GM19438 (cell line): ENCODE results near the gene CCNDBP1.
"Not testable (repeated sequence)": the region's sequence is repeated elsewhere in the genome, so short reads cannot be mapped to it uniquely, and the experiment has no call there.

ENCODE experiments used
- ATAC-seq: cut with Tn5 transposase; IDR thresholded peaks from one replicate; pipeline ENCODE4 v1.9.1; 2021; ENCODE audit warnings: low read depth; ENCODE audit not compliant: unreplicated experiment

Gene CCNDBP1

DNA sequence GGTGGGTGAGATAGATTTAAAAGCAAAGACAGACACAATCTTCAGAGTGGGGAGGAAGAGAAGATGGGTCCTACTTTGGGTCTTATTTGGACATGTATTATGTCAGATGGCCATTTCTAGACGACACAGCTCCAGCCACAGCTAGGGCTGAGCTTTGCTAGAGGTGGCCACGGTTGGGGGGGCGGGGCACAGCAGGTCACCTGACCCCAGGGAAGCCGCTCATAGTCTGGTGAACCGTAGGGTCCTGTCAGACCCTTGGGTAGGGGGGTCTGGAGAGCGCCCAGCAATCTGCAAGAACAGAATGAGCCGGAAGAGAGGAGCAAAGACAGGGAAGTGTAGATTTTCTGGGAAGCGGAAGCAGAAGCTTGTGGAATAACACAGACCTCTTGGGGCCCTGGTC is 29.0 kb downstream of the CCNDBP1 start:
- ATAC-seq, result no peak

DNA sequence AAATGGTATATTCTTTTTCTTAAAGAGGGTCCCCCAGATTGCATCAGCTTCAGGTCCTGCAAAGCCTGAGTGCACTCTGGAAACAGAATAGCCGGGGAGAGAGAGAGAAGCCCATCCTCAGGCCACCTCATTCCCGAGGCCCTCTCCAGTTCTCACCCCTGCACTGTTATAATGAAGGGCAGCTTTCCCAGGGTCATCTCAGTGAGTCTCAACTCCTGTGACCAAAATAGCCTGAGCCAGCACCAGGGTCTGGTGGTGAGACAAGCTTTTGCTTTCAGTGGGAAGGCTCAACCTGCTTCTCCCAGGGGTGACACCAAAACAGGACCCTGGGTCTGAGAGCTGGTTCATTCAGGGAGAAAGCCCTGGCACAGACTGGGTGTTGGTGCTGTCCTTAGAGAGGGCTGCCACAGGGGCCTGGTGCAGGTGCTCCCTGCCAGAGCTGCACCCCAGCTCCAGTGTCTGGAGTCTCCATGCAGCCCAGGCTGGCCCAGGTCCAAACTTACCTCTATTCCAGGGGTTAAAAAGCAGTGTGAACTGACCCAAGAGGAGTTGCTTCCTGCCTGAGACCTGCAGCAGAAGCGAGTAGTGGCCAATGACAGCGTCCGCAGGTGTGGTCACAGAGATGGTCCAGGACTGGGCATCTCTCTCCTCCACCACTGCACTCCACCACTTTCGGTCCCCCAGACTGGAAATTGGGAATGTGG is 29.5 kb downstream of the CCNDBP1 start:
- no peak for ATAC-seq

DNA sequence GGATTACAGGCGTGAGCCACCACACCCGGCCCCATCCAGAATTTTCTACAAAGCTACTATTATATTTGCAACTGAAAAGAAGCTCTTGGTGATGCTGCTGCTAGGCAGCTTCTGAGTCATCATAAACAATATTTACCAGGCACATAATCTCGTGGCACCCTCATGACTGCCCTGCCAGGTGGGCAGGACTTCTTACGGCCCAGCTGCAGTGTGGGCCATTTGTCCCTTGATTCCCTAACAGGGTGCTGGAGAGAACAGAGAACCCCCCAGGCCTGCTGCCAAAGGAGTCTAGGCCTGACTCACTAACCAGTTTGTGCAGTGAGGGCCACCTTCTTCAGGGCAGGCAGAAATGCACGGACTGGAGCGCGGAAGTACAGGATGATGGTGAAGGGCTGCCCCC is 30.8 kb downstream of the CCNDBP1 start:
- no peak for ATAC-seq

DNA sequence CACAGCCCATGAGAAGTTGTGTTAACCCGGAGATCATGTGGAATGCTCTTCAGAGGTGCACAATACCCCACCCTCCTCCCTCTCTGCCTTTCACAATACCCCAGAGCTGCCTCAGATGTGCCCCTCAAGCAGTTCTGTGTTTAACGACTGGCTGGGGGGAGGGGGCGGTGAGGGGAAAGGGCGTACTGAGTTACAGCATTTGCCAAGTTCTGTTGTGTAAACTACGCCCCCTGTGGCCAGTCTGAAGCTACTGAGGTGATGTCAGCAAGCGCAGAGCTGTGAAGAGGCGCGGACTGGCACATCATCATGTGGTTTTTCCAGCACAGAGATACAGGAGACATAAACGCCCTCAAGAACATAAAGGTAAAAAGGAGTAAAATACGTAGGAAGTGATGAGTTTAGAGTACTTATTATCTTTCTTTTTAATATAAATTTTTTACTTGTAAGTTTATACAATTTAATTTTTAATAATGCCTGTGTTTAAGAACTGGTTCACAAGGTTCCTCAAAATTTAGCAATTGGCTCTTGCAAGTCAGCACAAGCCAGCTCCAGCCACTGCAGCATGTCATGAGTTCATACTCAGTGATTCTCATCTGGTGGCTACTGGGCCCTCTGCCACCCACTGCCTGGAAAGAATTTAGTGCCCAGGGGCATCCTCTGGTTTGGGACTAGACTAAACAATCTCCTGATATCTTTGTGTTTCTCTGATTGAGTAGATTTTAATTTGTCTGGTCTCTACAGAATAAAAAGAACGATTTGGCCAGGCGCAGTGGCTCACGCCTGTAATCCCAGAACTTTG is 33.9 kb downstream of the CCNDBP1 start:
- ATAC-seq, result no peak

DNA sequence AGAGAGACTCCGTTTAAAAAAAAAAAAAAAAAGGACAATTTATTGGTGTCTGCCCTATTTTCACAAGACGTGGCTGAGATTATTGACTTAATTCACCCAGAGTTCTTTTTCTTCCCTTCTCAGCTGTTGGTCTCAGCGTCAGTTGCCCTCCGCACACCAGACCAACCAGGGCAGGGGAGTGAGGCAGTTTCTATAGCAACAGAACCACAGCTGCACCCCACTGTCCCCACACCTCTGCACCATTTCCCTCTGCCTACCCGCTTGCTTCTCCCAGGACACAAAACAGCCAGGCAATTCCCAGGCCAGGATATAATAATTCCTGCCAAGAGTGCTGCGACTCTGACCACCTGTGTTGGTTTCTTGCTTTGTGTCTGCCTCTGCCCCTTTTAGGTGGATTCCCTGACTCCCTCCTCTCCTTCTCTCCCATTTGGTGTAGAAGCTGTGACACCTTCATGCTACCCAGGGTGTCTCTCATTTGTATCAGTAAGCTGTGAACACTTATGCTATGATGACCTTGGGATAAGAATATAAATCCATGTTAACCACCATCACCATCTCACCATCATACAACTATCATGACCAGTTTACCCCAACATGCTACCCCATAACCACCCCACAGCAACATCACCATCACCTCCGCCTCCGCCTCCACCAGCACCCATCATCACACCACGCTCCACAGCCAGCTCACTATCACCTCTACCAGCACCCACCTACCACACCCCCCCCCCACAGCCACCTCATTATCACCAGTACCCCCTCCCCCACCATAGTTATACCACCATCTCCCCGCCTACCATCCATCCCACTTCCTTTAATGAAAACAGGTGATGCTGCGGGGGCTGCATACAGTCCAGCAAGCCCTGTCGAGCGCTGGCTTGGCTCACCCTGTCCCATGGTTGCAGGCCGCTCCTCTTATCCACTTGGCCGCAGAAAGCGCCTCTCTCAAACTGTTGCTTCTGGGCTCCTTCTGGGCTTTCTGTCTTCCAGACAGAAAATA is 35.0 kb downstream of the CCNDBP1 start:
- ATAC-seq, result no peak

DNA sequence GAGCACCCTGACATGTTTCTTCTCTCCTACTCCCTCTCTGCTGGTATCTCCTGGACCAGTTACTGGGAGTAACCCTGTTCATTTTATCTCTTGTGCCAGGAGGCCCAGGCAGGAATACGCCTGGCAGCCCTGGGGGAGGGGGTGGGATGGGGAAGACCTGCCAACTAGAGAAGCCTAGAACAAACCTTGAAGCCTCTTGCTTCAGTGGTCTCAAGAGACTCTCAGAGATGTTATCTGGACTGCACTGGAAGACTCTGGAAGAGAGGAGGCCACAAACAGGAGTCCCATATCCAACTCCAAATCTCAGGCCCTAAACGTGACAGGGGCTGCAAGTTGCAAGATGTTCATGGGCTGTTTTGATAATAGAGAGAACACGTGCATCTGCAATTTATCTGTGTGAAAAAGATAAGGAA is 35.8 kb downstream of the CCNDBP1 start, which contains the start of gene EPB42:
TSS of gene EPB42 (minus strand) at position 28 of the 413 bp plus-strand sequence. CDS start 193 bp downstream, outside the sequence.
- ATAC-seq, result no peak

DNA sequence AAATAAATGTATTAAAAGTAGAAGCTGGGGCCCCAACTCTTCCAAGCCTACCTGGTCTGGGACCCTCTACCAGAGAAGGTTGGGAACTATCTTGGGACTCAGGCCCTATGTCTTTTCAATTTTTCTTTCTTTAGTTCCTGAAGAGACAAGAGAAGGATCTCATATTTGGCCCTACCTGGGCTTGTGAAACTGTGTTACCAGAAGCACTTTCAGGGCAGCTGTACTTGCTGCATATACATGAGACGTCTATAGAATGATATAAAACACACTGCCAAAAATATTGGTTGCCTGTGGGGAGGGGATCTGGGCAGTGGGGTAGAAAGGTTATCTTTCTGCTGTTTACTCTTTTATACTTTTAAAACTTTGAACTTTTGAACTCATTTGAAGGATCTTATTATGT is 36.2 kb downstream of the CCNDBP1 start:
- ATAC-seq, result no peak

DNA sequence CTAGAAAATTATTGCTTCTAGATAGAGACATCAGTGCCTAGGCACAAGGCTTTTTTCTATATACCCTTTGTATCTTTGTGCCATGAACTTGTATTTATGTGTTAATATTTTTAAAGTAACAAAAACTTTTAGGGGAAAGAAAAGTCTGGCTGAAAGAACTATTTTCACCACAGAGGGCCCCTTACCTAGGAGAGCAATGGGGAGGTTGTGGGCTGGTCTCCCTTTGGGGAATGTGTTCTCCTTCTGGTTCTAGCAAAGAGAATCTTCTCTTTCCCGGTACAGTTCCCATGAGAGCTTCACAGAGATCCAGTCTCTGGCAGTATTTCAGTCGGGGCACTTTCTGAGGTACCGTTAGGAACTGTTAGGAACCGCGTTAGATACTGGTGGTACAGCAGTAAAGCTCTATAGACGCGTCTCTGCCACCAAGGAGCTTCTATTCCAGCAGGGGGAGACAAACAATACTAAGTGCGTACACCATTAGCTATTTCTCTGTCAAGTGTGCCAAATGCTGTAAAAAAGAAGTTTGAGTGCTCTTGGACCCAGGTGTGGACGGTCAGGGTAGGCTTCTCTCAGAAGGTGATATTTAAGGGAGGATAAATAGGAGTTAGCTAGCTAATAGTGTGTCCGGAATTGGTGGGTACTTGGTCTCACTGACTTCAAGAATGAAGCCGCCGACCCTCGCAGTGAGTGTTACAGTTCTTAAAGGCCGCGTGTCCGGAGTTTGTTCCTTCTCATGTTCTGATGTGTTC is 40.2 kb downstream of the CCNDBP1 start:
- no peak for ATAC-seq

DNA sequence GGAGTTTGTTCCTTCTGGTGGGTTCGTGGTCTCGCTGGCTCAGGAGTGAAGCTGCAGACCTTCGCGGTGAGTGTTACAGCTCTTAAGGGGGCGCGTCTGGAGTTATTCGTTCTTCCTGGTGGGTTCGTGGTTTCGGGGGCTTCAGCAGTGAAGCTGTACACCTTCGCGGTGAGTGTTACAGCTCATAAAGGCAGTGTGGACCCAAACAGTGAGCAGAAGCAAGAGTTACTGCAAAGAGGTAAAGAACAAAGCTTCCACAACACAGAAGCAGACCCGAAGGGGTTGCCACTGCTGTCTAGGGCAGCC is 40.7 kb downstream of the CCNDBP1 start:
- ATAC-seq, result not testable (repeated sequence)

DNA sequence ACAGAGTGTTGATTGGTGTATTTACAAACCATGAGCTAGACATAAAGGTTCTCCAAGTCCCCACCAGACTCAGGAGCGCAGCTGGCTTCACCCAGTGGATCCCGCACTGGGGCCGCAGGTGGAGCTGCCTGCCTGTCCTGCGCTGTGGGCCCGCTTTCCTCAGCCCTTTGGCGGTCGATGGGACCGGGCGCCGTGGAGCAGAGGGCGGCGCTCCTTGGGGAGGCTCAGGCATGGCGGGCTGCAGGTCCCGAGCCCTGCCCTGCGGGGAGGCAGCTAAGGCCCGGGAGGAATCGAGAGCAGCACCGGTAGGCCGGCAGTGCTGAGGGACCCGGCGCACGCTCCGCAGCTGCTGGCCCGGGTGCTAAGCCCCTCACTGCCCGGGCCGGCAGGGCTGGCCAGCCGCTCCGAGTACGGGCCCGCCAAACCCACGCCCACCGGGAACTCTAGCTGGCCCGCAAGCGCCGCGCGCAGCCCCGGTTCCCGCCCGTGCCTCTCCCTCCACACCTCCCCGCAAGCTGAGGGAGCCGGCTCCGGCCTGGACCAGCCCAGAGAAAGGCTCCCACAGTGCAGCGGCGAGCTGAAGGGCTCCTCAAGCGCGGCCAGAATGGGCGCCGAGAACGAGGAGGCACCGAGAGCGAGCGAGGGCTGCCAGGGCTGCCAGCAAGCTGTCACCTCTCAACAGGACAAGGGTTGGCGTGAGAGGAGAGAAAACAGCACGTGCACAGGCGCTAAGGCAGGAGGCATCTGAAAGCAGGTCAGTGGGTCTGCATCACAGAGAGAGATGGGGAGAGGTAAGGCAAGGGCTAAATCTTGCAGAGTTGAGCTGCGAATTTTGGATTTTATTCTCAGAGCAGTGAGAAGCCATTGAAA is 41.5 kb downstream of the CCNDBP1 start:
- no peak for ATAC-seq

DNA sequence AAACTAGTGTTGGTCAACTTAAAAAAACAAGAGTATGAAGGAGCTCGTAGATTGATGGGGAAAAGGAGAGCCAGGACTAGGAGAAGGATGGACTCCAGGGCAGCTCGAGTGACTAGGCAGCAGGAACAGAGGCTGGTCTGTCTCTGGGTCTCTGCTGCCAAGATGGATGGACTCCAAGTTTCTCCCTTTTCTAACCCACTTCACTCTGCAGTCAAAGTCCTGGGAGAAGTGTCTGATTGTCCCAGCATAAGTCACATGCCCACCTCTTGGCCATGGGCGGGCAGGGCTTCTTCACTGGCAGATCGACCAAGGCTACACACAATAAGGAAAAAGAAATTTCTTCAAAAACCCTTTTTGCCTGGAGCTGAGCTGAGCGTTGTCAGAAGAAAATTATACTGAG is 44.8 kb downstream of the CCNDBP1 start:
- ATAC-seq, result no peak

DNA sequence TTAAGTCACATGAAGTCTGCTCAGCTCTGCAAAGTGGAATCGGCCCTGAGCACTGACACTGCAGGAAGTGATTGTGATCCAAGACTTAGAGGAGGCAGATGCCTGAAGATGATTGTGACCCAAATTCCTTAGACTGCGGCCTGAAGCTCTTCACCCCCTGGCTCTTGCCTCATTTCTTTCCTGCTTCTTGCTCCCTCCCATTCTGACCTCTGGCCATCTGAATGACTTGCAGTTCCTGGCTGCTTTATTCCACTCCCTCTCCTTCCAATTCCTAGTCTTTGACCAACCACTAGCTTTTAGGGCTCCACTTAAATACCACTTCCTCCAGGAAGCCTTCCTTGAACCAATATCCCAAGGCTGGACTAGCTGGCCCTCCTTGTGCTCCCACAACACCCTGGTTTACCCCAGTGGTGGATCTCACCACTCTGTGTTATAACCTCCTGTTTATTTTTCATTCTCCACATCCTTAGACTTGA is 45.5 kb downstream of the CCNDBP1 start:
- ATAC-seq, result no peak

DNA sequence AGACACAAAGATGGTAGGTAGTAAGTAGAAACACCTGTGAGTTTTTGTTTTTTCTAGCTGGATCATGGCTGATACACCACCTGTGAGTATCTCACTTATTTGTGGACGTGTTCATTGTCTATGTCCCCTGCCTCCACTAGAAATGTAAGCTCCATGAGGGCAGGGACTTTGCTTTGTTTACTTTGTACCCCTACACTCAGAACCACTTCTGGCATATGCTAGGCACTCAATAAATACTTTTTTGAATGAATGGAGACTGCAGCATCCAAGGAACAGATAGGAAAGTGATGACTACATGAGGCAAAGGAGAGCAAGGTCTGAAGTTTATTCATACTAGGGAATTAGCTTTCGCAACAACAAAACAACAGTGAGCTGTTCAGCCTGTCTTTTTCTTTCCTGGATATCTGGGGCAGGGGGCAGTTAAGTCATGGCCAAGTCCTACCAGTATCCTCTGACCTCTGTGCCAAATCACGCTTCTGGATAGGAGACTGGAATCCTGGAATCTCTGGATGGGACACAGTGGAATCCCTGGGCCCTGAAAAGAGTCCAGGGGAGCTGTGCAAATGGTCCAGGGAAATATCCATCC is 47.2 kb downstream of the CCNDBP1 start:
- no peak for ATAC-seq

DNA sequence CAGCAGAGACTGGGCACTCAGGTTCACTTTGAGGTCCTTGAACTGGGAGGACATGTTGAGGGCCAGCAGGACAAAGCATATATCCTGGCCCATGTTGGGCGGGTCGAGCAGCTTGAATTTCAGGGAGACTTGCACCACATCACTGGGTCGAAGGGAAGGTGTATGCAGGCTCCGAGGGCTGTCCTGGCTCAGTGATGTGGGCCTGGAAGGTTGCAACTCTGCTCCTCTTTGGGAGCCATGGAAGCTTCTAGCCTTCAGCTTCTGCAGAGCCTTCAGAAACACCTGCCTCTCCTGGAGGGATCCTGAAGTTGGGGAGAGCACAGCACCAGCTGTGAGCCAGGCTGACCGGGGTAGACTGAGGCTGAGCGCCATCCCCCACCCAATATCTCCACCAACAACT is 50.3 kb downstream of the CCNDBP1 start:
- no peak for ATAC-seq

DNA sequence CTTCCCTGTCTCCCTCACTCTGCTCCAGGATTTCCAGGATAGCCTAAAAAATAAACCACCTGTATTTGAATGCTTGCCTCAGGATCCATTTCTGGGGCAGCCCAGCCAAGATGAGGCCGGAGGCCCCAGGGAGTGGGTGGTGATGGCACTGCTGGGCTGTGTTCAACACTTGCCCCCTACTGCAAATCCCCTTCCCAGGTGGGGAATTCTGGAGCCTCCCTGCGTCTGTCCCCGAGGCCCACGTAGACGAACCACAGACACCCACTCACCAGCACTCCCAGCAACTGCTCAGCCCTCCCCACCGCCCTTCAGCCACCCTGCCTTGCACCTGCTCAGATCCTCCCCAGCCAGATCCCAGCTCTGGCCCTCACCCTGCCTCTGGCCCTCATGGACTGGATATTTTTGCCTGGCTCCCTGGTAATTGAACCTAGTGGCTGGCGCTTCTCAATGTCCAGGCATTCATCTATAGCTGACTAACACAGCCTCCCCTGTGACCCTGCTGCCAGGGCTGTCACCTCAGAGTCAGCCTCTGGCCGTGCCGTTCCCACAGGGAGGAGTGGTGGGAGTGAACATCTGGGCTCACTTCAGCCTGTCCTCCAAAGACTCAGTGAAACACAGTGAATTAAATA is 52.8 kb downstream of the CCNDBP1 start:
- ATAC-seq, result no peak

DNA sequence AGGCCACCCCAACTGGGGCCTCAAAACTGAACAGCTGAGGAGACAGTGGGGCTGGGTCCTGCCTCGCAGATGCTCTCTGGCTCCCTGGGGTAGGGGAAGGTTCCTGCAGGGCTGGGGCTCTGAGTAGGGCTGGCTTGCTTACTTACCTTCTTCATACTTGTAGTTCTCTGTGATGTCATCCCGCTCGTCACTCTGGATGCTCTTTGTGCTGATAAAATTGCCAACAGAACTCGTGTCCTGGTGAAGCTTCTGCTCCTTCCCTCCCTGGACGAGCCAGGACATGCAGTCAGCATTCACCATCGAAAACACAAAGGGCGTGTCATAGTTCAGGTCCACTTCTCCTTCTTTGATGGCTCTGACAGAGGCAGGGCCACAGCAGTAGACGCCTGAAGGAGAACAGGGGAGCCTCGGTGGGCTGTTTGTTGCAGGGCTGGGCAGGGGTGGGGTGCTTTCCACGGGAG is 53.5 kb downstream of the CCNDBP1 start:
- ATAC-seq, result no peak

DNA sequence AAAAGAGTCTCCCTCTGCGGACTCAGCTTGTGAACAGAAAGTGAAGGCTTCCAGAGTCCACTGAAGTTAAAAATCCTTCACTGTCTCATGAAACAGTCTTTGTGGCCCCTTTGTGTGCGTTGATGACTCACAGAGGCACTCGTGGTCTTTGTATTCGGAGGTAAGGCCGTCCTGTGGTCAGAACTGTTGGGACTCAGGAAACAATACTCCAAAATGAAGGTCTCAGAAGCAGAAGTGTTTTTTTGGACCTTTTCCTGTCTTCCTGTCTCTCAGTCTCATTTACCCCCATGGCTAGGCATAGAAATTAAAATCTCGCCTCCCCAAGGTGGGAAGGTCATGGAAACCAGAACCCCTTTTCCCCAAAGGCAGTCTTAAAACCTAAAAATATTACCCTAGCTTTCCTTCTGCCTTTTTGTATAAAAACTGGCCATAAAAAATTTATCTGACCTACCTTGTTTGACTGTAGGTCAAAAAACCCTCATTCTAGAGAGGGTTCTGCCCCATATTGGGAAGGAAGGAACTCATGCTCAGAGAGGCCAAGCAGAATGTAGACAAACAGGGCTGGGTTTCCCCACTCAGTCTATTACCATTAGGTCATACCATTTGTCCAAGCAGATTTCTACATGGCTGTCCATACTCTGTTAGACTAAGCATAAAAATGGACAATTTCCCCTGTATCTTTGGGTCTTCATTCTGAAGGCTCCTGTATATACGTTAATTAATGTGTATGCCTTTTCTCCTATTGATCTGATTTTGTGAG is 54.7 kb downstream of the CCNDBP1 start:
- ATAC-seq, result no peak

DNA sequence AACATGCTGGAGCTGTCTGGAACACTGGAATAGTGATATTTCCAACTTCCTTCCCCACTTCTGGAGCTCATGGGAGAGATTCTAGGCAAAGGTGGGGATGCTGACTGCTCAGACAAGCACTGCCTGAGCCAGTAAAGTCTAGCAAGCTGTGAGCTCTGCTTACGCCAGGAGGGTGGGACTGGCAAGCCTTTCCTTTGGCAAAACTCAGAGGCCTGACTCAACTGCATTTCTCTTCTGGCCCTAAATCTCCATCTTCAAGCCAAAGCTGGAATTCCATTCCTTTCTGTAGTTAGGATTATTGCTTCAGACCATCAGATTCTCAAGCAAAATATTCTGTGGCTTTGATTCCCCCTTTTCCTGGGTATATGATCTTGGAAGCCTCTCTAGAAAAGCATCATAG is 55.9 kb downstream of the CCNDBP1 start:
- ATAC-seq, result no peak
